GM12878 (cell line): ENCODE results near the gene PLA2G4A. TPM values are rescaled to one million over a fixed set of nuclear protein-coding genes. Genes with fewer than 3 reads are reported as not detected.

Experiments
- ATAC-seq: fragments of 200-7000 bp; cut with Tn5 transposase; 3 replicates; pipeline ENCODE4 v1.9.1; 2020; ENCODE audit warnings: mild to moderate bottlenecking, moderate library complexity
- BruUV-seq: library from RNA; stranded (reverse); fragments of 400-500 nt; replicated peaks from 2 replicates; lab custom pipeline; 2021; lab: Mats Ljungman, UMichigan
- CTCF ChIA-PET: fragments of 300-600 bp; sonication (Branson Sonifier 250); formaldehyde crosslinking; extraction: SDS; loops from one replicate; lab custom pipeline; 2021; ENCODE audit warnings: inconsistent platforms; lab: Yijun Ruan, JAX
- POLR2A ChIA-PET: fragments of 350-600 bp; formaldehyde crosslinking; extraction: SDS; loops from one replicate; lab custom pipeline; 2021; ENCODE audit warnings: inconsistent platforms; lab: Charles Lee
- RAD21 ChIA-PET: fragments of 300-600 bp; sonication (Branson Sonifier 250); formaldehyde crosslinking; loops from one replicate; lab custom pipeline; 2023; ENCODE audit warnings: antibody characterized with exemption; ENCODE audit not compliant: unreplicated experiment; lab: Charles Lee
- SMC1A ChIA-PET: fragments of 300-600 bp; sonication (Branson Sonifier 250); formaldehyde crosslinking; loops from one replicate; lab custom pipeline; 2023; ENCODE audit not compliant: unreplicated experiment, uncharacterized antibody; lab: Charles Lee
- DNase-seq: peaks from one replicate; pipeline ENCODE4 v3.0.0-alpha.2; 2011; ENCODE audit warnings: low read depth, low spot score
- FAIRE-seq: peaks from 3 replicates; lab custom pipeline; 2011; peaks lifted over from hg19 to GRCh38; lab: Jason Lieb, UNC
- H2AFZ ChIP-seq: 2 replicates; pipeline ENCODE4 v1.6.0; 2011; ENCODE audit warnings: low read depth, low read length, control low read depth; ENCODE audit not compliant: control insufficient read depth
- H3K27ac ChIP-seq: 2 replicates; pipeline ENCODE4 v1.5.1; 2011; ENCODE audit warnings: control low read depth; ENCODE audit not compliant: control insufficient read depth, insufficient read depth
- H3K27me3 ChIP-seq, 2 experiments: replicated peaks in 1 of 2; 2 replicates each; pipeline versions ENCODE4 v1.6.0 to v1.6.1; 2011; ENCODE audit warnings: low read length in 1 of 2; ENCODE audit not compliant: control insufficient read depth in 2 of 2, insufficient read depth in 2 of 2
- H3K36me3 ChIP-seq, 2 experiments: 2 replicates each; pipeline ENCODE4 v1.5.1; 2011; ENCODE audit warnings: low read length in 1 of 2; ENCODE audit not compliant: control insufficient read depth in 2 of 2, insufficient read depth in 2 of 2
- H3K4me1 ChIP-seq: 2 replicates; pipeline ENCODE4 v1.6.1; 2011; ENCODE audit warnings: mild to moderate bottlenecking, low read length, moderate library complexity, mixed read lengths; ENCODE audit not compliant: control insufficient read depth, insufficient read depth
- H3K4me2 ChIP-seq: 2 replicates; pipeline ENCODE4 v1.6.0; 2011; ENCODE audit warnings: control low read depth; ENCODE audit not compliant: control insufficient read depth, insufficient read depth
- H3K4me3 ChIP-seq: fragments of 200-600 bp; sonication (generic); 2 replicates; pipeline ENCODE4 v1.5.1; 2016
- H3K79me2 ChIP-seq: 2 replicates; pipeline ENCODE4 v1.6.0; 2011; ENCODE audit warnings: low read length; ENCODE audit not compliant: control insufficient read depth, insufficient read depth
- H3K9ac ChIP-seq: 2 replicates; pipeline ENCODE4 v1.8.0; 2011; ENCODE audit warnings: low read length, control low read depth, mixed read lengths; ENCODE audit not compliant: control insufficient read depth, insufficient read depth
- H3K9me3 ChIP-seq: replicated peaks from 3 replicates; pipeline ENCODE4 v1.5.1; 2011; ENCODE audit warnings: mild to moderate bottlenecking, low read length; ENCODE audit not compliant: control insufficient read depth, insufficient read depth
- H4K20me1 ChIP-seq: 2 replicates; pipeline ENCODE4 v1.6.0; 2011; ENCODE audit not compliant: control insufficient read depth, insufficient read depth
- HDAC2 ChIP-seq: fragments of 200-600 bp; sonication (generic); IDR thresholded peaks from 2 replicates; pipeline ENCODE4 v1.6.1; 2017
- MEF2B ChIP-seq: fragments of 450-650 bp; IDR thresholded peaks from 2 replicates; pipeline ENCODE4 v1.6.1; 2018; ENCODE audit warnings: mild to moderate bottlenecking, moderate library complexity; ENCODE audit not compliant: partially characterized antibody, poor library complexity, severe bottlenecking
- NBN ChIP-seq: fragments of 450-650 bp; IDR thresholded peaks from 2 replicates; pipeline ENCODE4 v1.6.1; 2016
- TCF7 ChIP-seq: IDR thresholded peaks from 2 replicates; pipeline ENCODE4 v1.6.1; 2014; ENCODE audit warnings: antibody characterized with exemption, borderline replicate concordance
- WRNIP1 ChIP-seq: IDR thresholded peaks from 2 replicates; pipeline ENCODE4 v1.6.1; 2011; ENCODE audit warnings: low read depth, low read length, improper control_type of control experiment, borderline replicate concordance
- WGBS: methylation state at CpG from one replicate; pipeline ENCODE4 v1.1.6; 2016; ENCODE audit warnings: low lambda C conversion rate; ENCODE audit not compliant: insufficient replicate concordance, insufficient coverage; ENCODE audit errors: missing lambda C conversion rate; 5-methylcytosine and 5-hydroxymethylcytosine counted together
- in situ Hi-C: fragments of 300-500 bp; cut with MboI; formaldehyde crosslinking; loops from 9 replicates; pipeline ENCODE4 v1.14.3; 2018; ENCODE audit warnings: mixed read lengths
- intact Hi-C: fragments of 100-400 bp; cut with micrococcal nuclease; formaldehyde crosslinking; loops from one replicate; pipeline ENCODE4 v1.14.2; 2022; ENCODE audit not compliant: unreplicated experiment
- polyA plus RNA-seq, 11 experiments: library from polyadenylated mRNA; depleted of rRNA in 4 of 11; unstranded in 6 of 11; stranded (reverse) in 5 of 11; fragments of >200 nt; fragmentation: Nextera tagmentation in 4 of 11; fragmentation: Illumina TruSeq in 1 of 11; extraction: Ambion mirVana in 4 of 11; extraction: Trizol in 1 of 11; gene quantifications; 1 replicate in 1 of 11; 2 replicates in 10 of 11; pipeline versions ENCODE4 v1.2.1 to v1.2.3, GENCODE V29; 2011 to 2016; ENCODE audit warnings: inconsistent platforms in 2 of 11, missing spikeins in 2 of 11, low read depth in 1 of 11
- total RNA-seq, 4 experiments: library from RNA; depleted of rRNA in 3 of 4; stranded (reverse); fragments of >200 nt in 3 of 4; fragmentation: Illumina TruSeq in 1 of 4; extraction: Trizol in 1 of 4; gene quantifications; 2 replicates each; pipeline versions ENCODE4 v1.2.1 to v1.2.3, GENCODE V29; 2013 to 2021
- TF ChIP-seq, protein P1 (sequence below): fragments of 450-650 bp; IDR thresholded peaks from 2 replicates; pipeline ENCODE4 v1.6.1; 2018; ENCODE audit warnings: mild to moderate bottlenecking, low read depth, moderate library complexity; ENCODE audit not compliant: partially characterized antibody
- TF ChIP-seq, protein P2 (sequence below): fragments of 450-650 bp; IDR thresholded peaks from 2 replicates; pipeline ENCODE4 v1.6.1; 2014; ENCODE audit warnings: mild to moderate bottlenecking
- TF ChIP-seq, protein P3 (sequence below): IDR thresholded peaks from 2 replicates; pipeline ENCODE4 v1.6.1; 2011; ENCODE audit warnings: borderline replicate concordance, low read depth, mild to moderate bottlenecking, moderate library complexity, low read length; ENCODE audit not compliant: insufficient read depth, poor library complexity, severe bottlenecking
- TF ChIP-seq, protein P4 (sequence below): IDR thresholded peaks from 2 replicates; pipeline ENCODE4 v1.6.1; 2011; ENCODE audit warnings: borderline replicate concordance, low read depth, mild to moderate bottlenecking, moderate library complexity, mixed read lengths, low read length; ENCODE audit not compliant: insufficient read depth; ENCODE audit errors: extremely low read length
- TF ChIP-seq, protein P5 (sequence below): fragments of 450-650 bp; IDR thresholded peaks from 2 replicates; pipeline ENCODE4 v1.6.1; 2017; ENCODE audit warnings: mild to moderate bottlenecking

Gene PLA2G4A
- total and polyA plus RNA-seq, 10 of the 15 experiments (the other 5 are each of a cell fraction or from before 2014, with no cell fraction given), result 0.70 to 3.3 (median 1.5) TPM; not detected in 1

DNA sequence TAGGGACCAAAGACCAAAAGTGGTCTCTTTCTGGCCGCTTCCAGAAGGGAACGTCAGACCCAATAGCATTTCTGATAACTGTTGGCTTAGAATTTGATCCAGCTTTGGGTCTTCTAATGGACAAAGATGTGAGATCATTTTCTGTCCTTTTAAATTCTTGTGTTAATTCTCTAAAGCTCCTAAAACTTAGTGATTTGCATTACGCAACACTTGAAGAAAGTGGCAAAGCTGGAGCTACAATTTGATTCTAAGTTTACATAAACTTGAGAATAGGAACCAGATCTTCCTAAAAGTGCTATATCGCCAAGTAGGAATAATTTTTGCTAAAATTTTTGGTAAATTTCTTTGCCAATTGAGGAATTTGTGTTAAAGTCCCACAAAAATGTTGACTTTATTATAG lies 21.6 kb upstream of the PLA2G4A start:
- RAD21 ChIA-PET, result interaction anchor here (1.3 kb wide), 1 partner anchor 327 kb away, joined by 4 read pairs; no protein-coding TSS in a partner anchor
- H3K4me1 ChIP-seq, result peaks cover 3% of the 10 kb centered on the region
- H2AFZ ChIP-seq, result no peak overlapping the region
- H3K9me3 ChIP-seq, result no peaks in the 10 kb centered on the region
- no peaks in the 10 kb centered on the region for H3K27me3 ChIP-seq
- ATAC-seq (no peak), FAIRE-seq (no peak)
- H3K27ac ChIP-seq, result no peak overlapping the region
- H3K4me2 ChIP-seq, result no peak overlapping the region
- no peaks in the 10 kb centered on the region for H3K36me3 ChIP-seq
- BruUV-seq, result no TSS peak
- TF ChIP-seq, protein P1, sequence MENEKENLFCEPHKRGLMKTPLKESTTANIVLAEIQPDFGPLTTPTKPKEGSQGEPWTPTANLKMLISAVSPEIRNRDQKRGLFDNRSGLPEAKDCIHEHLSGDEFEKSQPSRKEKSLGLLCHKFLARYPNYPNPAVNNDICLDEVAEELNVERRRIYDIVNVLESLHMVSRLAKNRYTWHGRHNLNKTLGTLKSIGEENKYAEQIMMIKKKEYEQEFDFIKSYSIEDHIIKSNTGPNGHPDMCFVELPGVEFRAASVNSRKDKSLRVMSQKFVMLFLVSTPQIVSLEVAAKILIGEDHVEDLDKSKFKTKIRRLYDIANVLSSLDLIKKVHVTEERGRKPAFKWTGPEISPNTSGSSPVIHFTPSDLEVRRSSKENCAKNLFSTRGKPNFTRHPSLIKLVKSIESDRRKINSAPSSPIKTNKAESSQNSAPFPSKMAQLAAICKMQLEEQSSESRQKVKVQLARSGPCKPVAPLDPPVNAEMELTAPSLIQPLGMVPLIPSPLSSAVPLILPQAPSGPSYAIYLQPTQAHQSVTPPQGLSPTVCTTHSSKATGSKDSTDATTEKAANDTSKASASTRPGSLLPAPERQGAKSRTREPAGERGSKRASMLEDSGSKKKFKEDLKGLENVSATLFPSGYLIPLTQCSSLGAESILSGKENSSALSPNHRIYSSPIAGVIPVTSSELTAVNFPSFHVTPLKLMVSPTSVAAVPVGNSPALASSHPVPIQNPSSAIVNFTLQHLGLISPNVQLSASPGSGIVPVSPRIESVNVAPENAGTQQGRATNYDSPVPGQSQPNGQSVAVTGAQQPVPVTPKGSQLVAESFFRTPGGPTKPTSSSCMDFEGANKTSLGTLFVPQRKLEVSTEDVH, result no peak
- TF ChIP-seq WRNIP1 (no peak), TCF7 (no peak), MEF2B (no peak), NBN (no peak), HDAC2 (no peak)
- TF ChIP-seq, protein P2, sequence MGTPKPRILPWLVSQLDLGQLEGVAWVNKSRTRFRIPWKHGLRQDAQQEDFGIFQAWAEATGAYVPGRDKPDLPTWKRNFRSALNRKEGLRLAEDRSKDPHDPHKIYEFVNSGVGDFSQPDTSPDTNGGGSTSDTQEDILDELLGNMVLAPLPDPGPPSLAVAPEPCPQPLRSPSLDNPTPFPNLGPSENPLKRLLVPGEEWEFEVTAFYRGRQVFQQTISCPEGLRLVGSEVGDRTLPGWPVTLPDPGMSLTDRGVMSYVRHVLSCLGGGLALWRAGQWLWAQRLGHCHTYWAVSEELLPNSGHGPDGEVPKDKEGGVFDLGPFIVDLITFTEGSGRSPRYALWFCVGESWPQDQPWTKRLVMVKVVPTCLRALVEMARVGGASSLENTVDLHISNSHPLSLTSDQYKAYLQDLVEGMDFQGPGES, result no peak
- TF ChIP-seq, protein P3, sequence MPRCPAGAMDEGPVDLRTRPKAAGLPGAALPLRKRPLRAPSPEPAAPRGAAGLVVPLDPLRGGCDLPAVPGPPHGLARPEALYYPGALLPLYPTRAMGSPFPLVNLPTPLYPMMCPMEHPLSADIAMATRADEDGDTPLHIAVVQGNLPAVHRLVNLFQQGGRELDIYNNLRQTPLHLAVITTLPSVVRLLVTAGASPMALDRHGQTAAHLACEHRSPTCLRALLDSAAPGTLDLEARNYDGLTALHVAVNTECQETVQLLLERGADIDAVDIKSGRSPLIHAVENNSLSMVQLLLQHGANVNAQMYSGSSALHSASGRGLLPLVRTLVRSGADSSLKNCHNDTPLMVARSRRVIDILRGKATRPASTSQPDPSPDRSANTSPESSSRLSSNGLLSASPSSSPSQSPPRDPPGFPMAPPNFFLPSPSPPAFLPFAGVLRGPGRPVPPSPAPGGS, result no peak
- TF ChIP-seq, protein P4, sequence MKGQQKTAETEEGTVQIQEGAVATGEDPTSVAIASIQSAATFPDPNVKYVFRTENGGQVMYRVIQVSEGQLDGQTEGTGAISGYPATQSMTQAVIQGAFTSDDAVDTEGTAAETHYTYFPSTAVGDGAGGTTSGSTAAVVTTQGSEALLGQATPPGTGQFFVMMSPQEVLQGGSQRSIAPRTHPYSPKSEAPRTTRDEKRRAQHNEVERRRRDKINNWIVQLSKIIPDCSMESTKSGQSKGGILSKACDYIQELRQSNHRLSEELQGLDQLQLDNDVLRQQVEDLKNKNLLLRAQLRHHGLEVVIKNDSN, result no peak
- TF ChIP-seq, protein P5, sequence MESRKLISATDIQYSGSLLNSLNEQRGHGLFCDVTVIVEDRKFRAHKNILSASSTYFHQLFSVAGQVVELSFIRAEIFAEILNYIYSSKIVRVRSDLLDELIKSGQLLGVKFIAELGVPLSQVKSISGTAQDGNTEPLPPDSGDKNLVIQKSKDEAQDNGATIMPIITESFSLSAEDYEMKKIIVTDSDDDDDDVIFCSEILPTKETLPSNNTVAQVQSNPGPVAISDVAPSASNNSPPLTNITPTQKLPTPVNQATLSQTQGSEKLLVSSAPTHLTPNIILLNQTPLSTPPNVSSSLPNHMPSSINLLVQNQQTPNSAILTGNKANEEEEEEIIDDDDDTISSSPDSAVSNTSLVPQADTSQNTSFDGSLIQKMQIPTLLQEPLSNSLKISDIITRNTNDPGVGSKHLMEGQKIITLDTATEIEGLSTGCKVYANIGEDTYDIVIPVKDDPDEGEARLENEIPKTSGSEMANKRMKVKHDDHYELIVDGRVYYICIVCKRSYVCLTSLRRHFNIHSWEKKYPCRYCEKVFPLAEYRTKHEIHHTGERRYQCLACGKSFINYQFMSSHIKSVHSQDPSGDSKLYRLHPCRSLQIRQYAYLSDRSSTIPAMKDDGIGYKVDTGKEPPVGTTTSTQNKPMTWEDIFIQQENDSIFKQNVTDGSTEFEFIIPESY, result no peak
- TF ChIP-seq, all 136 proteins: peak for 0
- no peak overlapping the region for H3K4me3 ChIP-seq
- CTCF ChIA-PET, result interaction anchor here (0.6 to 2.8 kb wide), 4 partner anchors 84 to 327 kb away, joined by 3 to 17 read pairs (median 6); no protein-coding TSS in a partner anchor
- in situ Hi-C loops (loop anchor here (10.0 kb wide), 2 partner anchors 192 to 322 kb away; no protein-coding TSS in a partner anchor), intact Hi-C loops (loop anchor here (10.0 kb wide), 1 partner anchor 58 kb away; no protein-coding TSS in a partner anchor)
- SMC1A ChIA-PET, result interaction anchor here (1.0 to 1.5 kb wide), 4 partner anchors 10 to 325 kb away, joined by 3 to 5 read pairs (median 3); no protein-coding TSS in a partner anchor
- H3K79me2 ChIP-seq, result no peaks in the 10 kb centered on the region
- H3K9ac ChIP-seq, result no peak overlapping the region
- no peaks in the 10 kb centered on the region for H4K20me1 ChIP-seq
- no peak for DNase-seq
- POLR2A ChIA-PET, result no interaction called here
- 72% methylated on average over 4 of the region's 4 CpGs for WGBS
